NAMALWA (cell line): Measurements from ENCODE around the gene PDZD7.

Source experiments
- DNase-seq: peaks from one replicate; pipeline ENCODE4 v3.0.0-alpha.2; 2015; ENCODE audit warnings: low spot score

Gene PDZD7

GRCh38 chr10:101031128-101031795 is at the start of gene PDZD7, which contains the start of gene SFXN3:
TSS of gene PDZD7 (minus strand) at chr10:101031129. CDS start at chr10:101030219, 910 bp downstream.
TSS of gene SFXN3 (plus strand) at chr10:101031234. CDS start at chr10:101034695, 3,461 bp downstream.
- DNase-seq, result peak; percentile 92

- DNase-seq, result no peak
Observed at GRCh38 chr10:101079874-101080273, 48.9 kb upstream of the PDZD7 start.

GRCh38 chr10:101076630-101077029 is 45.7 kb upstream of the PDZD7 start:
- no peak for DNase-seq

GRCh38 chr10:101075775-101076174 is 44.8 kb upstream of the PDZD7 start:
- no peak for DNase-seq

- DNase-seq, result no peak
Observed at GRCh38 chr10:101073631-101074030, 42.7 kb upstream of the PDZD7 start.

GRCh38 chr10:101072923-101073322 is 42.0 kb upstream of the PDZD7 start:
- DNase-seq, result no peak

- DNase-seq, result no peak
Observed at GRCh38 chr10:101071885-101072433, 41.0 kb upstream of the PDZD7 start.

- peak; percentile 69 for DNase-seq
Observed at GRCh38 chr10:101071267-101071884, 40.4 kb upstream of the PDZD7 start.

GRCh38 chr10:101070098-101070497 is 39.2 kb upstream of the PDZD7 start:
- no peak for DNase-seq

GRCh38 chr10:101069441-101069840 is 38.5 kb upstream of the PDZD7 start:
- DNase-seq, result no peak

GRCh38 chr10:101067356-101068083 is 36.6 kb upstream of the PDZD7 start:
- DNase-seq, result peak; percentile 93

GRCh38 chr10:101066896-101067355 is 36.0 kb upstream of the PDZD7 start:
- DNase-seq, result no peak

- no peak for DNase-seq
Observed at GRCh38 chr10:101066146-101066895, 35.4 kb upstream of the PDZD7 start.

GRCh38 chr10:101065481-101066145 is 34.7 kb upstream of the PDZD7 start:
- no peak for DNase-seq

GRCh38 chr10:101064415-101065030 is 33.6 kb upstream of the PDZD7 start:
- DNase-seq, result no peak

GRCh38 chr10:101063548-101064414 is 32.9 kb upstream of the PDZD7 start:
- DNase-seq, result no peak

- no peak for DNase-seq
Observed at GRCh38 chr10:101063050-101063525, 32.2 kb upstream of the PDZD7 start.

- DNase-seq, result no peak
Observed at GRCh38 chr10:101062232-101063049, 31.5 kb upstream of the PDZD7 start.
